Inferior parietal cortex (tissue), 1 donor: ENCODE data around the gene CT45A5.
"Not testable (repeated sequence)": the region's sequence is repeated elsewhere in the genome, so short reads cannot be mapped to it uniquely, and the experiment has no call there.

Experiments used
- DNase-seq: peaks from one replicate; pipeline ENCODE4 v3.0.0-alpha.2; 2016; ENCODE audit errors: extremely low spot score

Gene CT45A5

GRCh38 chrX:135785403-135785802 lies at the start of gene CT45A5:
TSS of gene CT45A5 (minus strand) at chrX:135785503. CDS start at chrX:135781729, 3,774 bp downstream.
- not testable (repeated sequence) for DNase-seq

- not testable (repeated sequence) for DNase-seq
Observed at GRCh38 chrX:135819912-135820311, 34.6 kb upstream of the CT45A5 start, which contains the start of gene CT45A2. TSS of gene CT45A2 (minus strand) at chrX:135820012. CDS start at chrX:135816265, 3,747 bp downstream.

DNA sequence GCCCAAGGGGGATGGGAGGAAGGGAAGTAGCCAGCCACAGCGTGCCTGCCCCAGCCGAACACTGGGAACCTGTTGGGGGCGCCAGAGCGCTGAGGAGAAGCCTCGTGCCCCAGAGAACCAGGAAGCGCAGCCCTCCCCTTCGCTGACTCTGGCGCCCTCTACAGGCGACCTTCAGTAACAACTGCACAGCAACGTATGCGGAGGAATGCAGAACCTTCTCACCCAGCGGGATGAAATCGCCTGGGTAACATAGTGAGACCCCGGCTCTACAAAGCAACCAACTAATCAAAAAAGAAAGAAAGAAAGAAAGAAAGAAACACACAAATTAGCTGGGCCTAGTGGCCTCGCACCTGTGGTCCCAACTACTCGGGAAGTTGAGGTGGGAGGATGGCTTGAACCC lies 17.4 kb upstream of the CT45A5 start, which contains the start of gene CT45A6:
CT45A6 (minus strand) TSS at position 101 of the 400 bp plus-strand sequence. CDS start 3,794 bp downstream, outside the sequence.
- DNase-seq, result not testable (repeated sequence)

DNA sequence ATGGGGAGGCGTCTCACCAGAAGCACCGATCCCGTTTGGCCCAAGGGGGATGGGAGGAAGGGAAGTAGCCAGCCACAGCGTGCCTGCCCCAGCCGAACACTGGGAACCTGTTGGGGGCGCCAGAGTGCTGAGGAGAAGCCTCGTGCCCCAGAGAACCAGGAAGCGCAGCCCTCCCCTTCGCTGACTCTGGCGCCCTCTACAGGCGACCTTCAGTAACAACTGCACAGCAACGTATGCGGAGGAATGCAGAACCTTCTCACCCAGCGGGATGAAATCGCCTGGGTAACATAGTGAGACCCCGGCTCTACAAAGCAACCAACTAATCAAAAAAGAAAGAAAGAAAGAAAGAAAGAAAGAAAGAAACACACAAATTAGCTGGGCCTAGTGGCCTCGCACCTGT lies 17.2 kb downstream of the CT45A5 start, which contains the start of gene CT45A3:
CT45A3 (minus strand) TSS at position 101 of the 400 bp plus-strand sequence. CDS start 3,747 bp downstream, outside the sequence.
- DNase-seq, result not testable (repeated sequence)

DNA sequence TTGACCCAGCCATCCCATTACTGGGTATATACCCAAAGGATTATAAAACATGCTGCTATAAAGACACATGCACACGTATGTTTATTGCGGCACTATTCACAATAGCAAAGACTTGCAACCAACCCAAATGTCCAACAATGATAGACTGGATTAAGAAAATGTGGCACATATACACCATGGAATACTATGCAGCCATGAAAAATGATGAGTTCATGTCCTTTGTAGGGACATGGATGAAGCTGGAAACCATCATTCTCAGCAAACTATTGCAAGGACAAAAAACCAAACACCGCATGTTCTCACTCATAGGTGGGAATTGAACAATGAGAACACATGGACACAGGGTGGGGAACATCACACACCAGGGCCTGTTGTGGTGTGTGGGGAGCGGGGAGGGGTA lies 40.6 kb downstream of the CT45A5 start:
- not testable (repeated sequence) for DNase-seq

DNA sequence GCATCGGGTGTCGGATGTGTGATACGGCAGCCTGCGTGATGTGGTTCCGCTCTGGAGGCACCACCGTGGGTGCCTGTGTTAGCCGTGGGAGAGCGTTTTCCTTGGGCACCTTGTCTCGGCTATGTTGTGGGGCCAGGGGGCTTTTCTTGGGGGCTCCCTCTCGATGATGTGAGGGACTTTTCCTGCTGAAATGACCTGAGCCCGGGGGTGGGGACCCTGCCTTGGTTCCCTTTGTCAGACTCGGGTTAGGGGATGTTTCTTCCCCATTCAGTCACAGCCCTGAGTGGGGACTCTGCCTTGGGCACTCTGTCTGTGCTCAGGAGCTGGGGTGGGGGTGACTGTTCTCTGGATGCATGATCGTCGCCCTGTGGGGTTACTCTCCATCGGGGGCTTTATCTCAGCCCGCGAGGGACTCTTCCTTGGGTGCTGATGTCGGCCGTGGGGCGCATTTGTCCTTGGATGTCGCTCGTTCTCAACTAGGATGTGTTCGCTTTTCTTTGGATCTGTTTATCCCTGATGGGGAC lies 44.0 kb downstream of the CT45A5 start:
- no peak for DNase-seq

GRCh38 chrX:135740681-135741149 lies 44.6 kb downstream of the CT45A5 start:
- peak; percentile 11 for DNase-seq

GRCh38 chrX:135737366-135738071 lies 47.8 kb downstream of the CT45A5 start:
- peak; percentile 7 for DNase-seq

- not testable (repeated sequence) for DNase-seq
Observed at GRCh38 chrX:135734666-135735065, 50.6 kb downstream of the CT45A5 start.
